ENCODE measurements around the gene ORC5. TPM values are rescaled to one million over a fixed set of nuclear protein-coding genes. Genes with fewer than 3 reads are reported as not detected.
"Not testable (repeated sequence)": the region's sequence is repeated elsewhere in the genome, so short reads cannot be mapped to it uniquely, and the experiment has no call there.

The ORC5 gene
- total and polyA plus RNA-seq, 2 donors (not counting 1 experiment from before 2014, with no cell fraction given): 12.1 to 18.8 TPM

- TF ChIP-seq, protein P1, sequence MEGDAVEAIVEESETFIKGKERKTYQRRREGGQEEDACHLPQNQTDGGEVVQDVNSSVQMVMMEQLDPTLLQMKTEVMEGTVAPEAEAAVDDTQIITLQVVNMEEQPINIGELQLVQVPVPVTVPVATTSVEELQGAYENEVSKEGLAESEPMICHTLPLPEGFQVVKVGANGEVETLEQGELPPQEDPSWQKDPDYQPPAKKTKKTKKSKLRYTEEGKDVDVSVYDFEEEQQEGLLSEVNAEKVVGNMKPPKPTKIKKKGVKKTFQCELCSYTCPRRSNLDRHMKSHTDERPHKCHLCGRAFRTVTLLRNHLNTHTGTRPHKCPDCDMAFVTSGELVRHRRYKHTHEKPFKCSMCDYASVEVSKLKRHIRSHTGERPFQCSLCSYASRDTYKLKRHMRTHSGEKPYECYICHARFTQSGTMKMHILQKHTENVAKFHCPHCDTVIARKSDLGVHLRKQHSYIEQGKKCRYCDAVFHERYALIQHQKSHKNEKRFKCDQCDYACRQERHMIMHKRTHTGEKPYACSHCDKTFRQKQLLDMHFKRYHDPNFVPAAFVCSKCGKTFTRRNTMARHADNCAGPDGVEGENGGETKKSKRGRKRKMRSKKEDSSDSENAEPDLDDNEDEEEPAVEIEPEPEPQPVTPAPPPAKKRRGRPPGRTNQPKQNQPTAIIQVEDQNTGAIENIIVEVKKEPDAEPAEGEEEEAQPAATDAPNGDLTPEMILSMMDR (conservative IDR thresholded peaks at IDR 0.05 in 1 of 2, IDR thresholded peaks at IDR 0.05 in 1 of 2; ENCODE audit: low read depth in 1 of 2, low read length in 2 of 2): no peak
- no peak for TF ChIP-seq EZH2 (IDR thresholded peaks at IDR 0.05; ENCODE audit: low read length, missing control alignments)
- Histone ChIP-seq H3K9me3 (ENCODE audit: control insufficient read depth, insufficient read depth, low read depth, low read length) (no peaks in the 10 kb centered on the region), H3K9ac (ENCODE audit: insufficient read depth, low read length) (no peak overlapping the region), H4K20me1 (ENCODE audit: control insufficient read depth, extremely low read depth, insufficient read depth, low read length) (no peaks in the 10 kb centered on the region), H3K79me2 (ENCODE audit: control insufficient read depth, insufficient read depth, low read length) (no peaks in the 10 kb centered on the region), H3K4me2 (ENCODE audit: extremely low read depth, insufficient read depth, low read length) (no peak overlapping the region), H2AFZ (ENCODE audit: low read length) (no peak overlapping the region), H3K27ac (ENCODE audit: insufficient read depth, low read length) (no peak overlapping the region), H3K4me1 (ENCODE audit: control insufficient read depth, extremely low read depth, insufficient read depth, low read length) (no peaks in the 10 kb centered on the region), H3K4me3 (replicated peaks in 1 of 4; ENCODE audit: control extremely low read depth in 1 of 4, insufficient read depth in 1 of 4, low read depth in 3 of 4, low read length in 4 of 4) (no peak overlapping the region), H3K27me3 (ENCODE audit: control insufficient read depth, insufficient read depth, low read length) (no peaks in the 10 kb centered on the region), H3K36me3 (ENCODE audit: control insufficient read depth, insufficient read depth, low read length) (no peaks in the 10 kb centered on the region)
- no peak for DNase-seq (ENCODE audit: low read depth in 2 of 2)
These were observed 33.9 kb upstream of the ORC5 start for GRCh38 chr7:104241538-104242209.

- H3K36me3 ChIP-seq (ENCODE audit: control insufficient read depth, insufficient read depth, low read length): no peaks in the 10 kb centered on the region
- no peak overlapping the region for H3K9ac ChIP-seq (ENCODE audit: insufficient read depth, low read length)
- H4K20me1 ChIP-seq (ENCODE audit: control insufficient read depth, extremely low read depth, insufficient read depth, low read length): no peaks in the 10 kb centered on the region
- H3K4me3 ChIP-seq (replicated peaks in 1 of 4; ENCODE audit: control extremely low read depth in 1 of 4, insufficient read depth in 1 of 4, low read depth in 3 of 4, low read length in 4 of 4): no peak overlapping the region
- H2AFZ ChIP-seq (ENCODE audit: low read length): no peak overlapping the region
- no peak overlapping the region for H3K27ac ChIP-seq (ENCODE audit: insufficient read depth, low read length)
- no peaks in the 10 kb centered on the region for H3K79me2 ChIP-seq (ENCODE audit: control insufficient read depth, insufficient read depth, low read length)
- no peak overlapping the region for H3K4me2 ChIP-seq (ENCODE audit: extremely low read depth, insufficient read depth, low read length)
- DNase-seq (ENCODE audit: low read depth in 2 of 2): no peak
- no peaks in the 10 kb centered on the region for H3K9me3 ChIP-seq (ENCODE audit: control insufficient read depth, insufficient read depth, low read depth, low read length)
- H3K4me1 ChIP-seq (ENCODE audit: control insufficient read depth, extremely low read depth, insufficient read depth, low read length): no peaks in the 10 kb centered on the region
- TF ChIP-seq, protein P1 (conservative IDR thresholded peaks at IDR 0.05 in 1 of 2, IDR thresholded peaks at IDR 0.05 in 1 of 2; ENCODE audit: low read depth in 1 of 2, low read length in 2 of 2): no peak
- no peak for TF ChIP-seq EZH2 (IDR thresholded peaks at IDR 0.05; ENCODE audit: low read length, missing control alignments)
- H3K27me3 ChIP-seq (ENCODE audit: control insufficient read depth, insufficient read depth, low read length): no peaks in the 10 kb centered on the region
These were observed 33.3 kb upstream of the ORC5 start for GRCh38 chr7:104241135-104241534.

DNA sequence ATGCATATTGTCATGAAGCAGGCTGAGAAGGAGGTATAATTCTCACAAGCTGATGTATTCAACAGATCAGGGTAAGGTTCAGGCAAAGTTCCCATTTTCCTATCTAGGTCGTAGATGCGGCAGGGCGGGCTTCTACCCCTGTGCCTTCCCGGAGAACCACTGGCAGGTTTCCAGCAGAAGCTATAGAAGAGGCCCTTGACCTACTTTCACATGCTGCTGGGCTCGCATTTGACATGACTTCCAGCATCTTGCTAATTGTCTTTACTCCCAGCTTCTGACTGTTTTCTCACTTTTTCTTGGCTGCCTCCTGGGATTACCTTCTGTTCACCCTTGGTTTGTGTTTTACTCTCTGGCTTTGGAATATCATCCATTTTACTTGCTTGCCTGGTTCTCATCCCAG lies 32.6 kb upstream of the ORC5 start:
- Histone ChIP-seq H3K36me3 (ENCODE audit: control insufficient read depth, insufficient read depth, low read length) (no peaks in the 10 kb centered on the region), H3K4me1 (ENCODE audit: control insufficient read depth, extremely low read depth, insufficient read depth, low read length) (no peaks in the 10 kb centered on the region), H3K9me3 (ENCODE audit: control insufficient read depth, insufficient read depth, low read depth, low read length) (no peaks in the 10 kb centered on the region), H3K27me3 (ENCODE audit: control insufficient read depth, insufficient read depth, low read length) (no peaks in the 10 kb centered on the region), H3K27ac (ENCODE audit: insufficient read depth, low read length) (no peak overlapping the region), H3K4me3 (replicated peaks in 1 of 4; ENCODE audit: control extremely low read depth in 1 of 4, insufficient read depth in 1 of 4, low read depth in 3 of 4, low read length in 4 of 4) (no peak overlapping the region), H3K79me2 (ENCODE audit: control insufficient read depth, insufficient read depth, low read length) (no peaks in the 10 kb centered on the region), H3K9ac (ENCODE audit: insufficient read depth, low read length) (no peak overlapping the region), H3K4me2 (ENCODE audit: extremely low read depth, insufficient read depth, low read length) (no peak overlapping the region), H4K20me1 (ENCODE audit: control insufficient read depth, extremely low read depth, insufficient read depth, low read length) (no peaks in the 10 kb centered on the region), H2AFZ (ENCODE audit: low read length) (no peak overlapping the region)
- no peak for DNase-seq (ENCODE audit: low read depth in 2 of 2)
- no peak for TF ChIP-seq EZH2 (IDR thresholded peaks at IDR 0.05; ENCODE audit: low read length, missing control alignments)
- TF ChIP-seq, protein P1 (conservative IDR thresholded peaks at IDR 0.05 in 1 of 2, IDR thresholded peaks at IDR 0.05 in 1 of 2; ENCODE audit: low read depth in 1 of 2, low read length in 2 of 2): no peak

GRCh38 chr7:104234990-104235389 lies 27.2 kb upstream of the ORC5 start:
- DNase-seq (ENCODE audit: low read depth in 2 of 2); H4K20me1 ChIP-seq (ENCODE audit: control insufficient read depth, extremely low read depth, insufficient read depth, low read length); H3K27me3 ChIP-seq (ENCODE audit: control insufficient read depth, insufficient read depth, low read length); H2AFZ ChIP-seq (ENCODE audit: low read length); H3K9me3 ChIP-seq (ENCODE audit: control insufficient read depth, insufficient read depth, low read depth, low read length); H3K4me3 ChIP-seq (replicated peaks in 1 of 4; ENCODE audit: control extremely low read depth in 1 of 4, insufficient read depth in 1 of 4, low read depth in 3 of 4, low read length in 4 of 4); H3K79me2 ChIP-seq (ENCODE audit: control insufficient read depth, insufficient read depth, low read length); H3K27ac ChIP-seq (ENCODE audit: insufficient read depth, low read length); H3K4me1 ChIP-seq (ENCODE audit: control insufficient read depth, extremely low read depth, insufficient read depth, low read length); H3K9ac ChIP-seq (ENCODE audit: insufficient read depth, low read length); H3K36me3 ChIP-seq (ENCODE audit: control insufficient read depth, insufficient read depth, low read length); H3K4me2 ChIP-seq (ENCODE audit: extremely low read depth, insufficient read depth, low read length): not testable (repeated sequence)

All from fibroblast of lung (primary cell).